ENCODE data around the gene SOX4.

Gene SOX4

DNA sequence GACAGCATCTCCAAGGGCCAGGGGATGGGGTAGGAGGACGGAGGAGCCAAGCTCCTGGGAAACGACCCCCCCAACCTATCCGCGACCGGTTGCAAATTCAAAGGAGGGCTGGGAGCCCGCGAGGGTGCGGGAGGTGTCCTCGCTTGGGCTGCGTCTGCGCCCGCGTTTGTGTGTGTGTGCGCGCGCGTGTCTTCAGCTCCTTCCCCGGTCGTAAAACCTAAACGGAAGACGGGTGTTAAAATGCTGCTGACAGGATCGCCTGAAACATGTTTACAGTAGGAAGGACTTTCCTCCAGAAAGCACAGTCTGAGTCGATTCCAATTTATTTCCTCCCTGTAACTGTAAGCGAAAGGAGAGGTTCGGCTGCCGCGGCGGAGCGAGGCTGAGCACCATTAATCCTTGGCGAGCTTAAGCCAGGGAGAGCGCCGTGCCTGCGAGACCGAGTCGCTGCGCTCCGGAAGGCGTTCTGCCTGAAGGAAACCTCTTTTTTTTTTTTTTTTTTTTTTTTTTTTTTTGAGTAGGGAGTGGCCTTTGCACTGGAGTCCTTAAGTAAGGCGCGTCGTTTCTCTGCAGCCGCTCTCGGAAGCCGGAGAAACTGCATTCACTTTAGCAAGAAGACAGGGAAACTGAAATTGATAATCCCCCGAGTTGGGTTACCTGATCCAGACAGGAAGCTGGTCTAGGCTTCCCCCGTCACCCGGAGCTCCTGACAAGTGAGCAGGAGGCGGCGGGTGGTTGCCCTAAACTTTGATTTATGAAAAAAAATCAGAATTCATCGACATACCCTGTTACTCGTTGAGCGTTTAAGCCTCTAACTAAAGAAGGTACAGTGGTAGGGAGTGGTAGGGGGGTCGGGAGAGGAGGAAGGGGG lies 4.8 kb upstream of the SOX4 start (continued):
- TF ChIP-seq, protein P1, sequence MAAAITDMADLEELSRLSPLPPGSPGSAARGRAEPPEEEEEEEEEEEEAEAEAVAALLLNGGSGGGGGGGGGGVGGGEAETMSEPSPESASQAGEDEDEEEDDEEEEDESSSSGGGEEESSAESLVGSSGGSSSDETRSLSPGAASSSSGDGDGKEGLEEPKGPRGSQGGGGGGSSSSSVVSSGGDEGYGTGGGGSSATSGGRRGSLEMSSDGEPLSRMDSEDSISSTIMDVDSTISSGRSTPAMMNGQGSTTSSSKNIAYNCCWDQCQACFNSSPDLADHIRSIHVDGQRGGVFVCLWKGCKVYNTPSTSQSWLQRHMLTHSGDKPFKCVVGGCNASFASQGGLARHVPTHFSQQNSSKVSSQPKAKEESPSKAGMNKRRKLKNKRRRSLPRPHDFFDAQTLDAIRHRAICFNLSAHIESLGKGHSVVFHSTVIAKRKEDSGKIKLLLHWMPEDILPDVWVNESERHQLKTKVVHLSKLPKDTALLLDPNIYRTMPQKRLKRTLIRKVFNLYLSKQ (tag by site-specific recombination; IDR thresholded peaks at IDR 0.05; ENCODE audit: borderline replicate concordance): no peak
- TF ChIP-seq ZNF843 (tag by site-specific recombination; IDR thresholded peaks at IDR 0.05): peak; percentile 54
- peak; percentile 80 for TF ChIP-seq ZSCAN4 (tag by site-specific recombination; IDR thresholded peaks at IDR 0.05)
- peak; percentile 88 for TF ChIP-seq ZNF335 (tag by site-specific recombination; conservative IDR thresholded peaks at IDR 0.05)
- TF ChIP-seq ZNF560 (tag by site-specific recombination; IDR thresholded peaks at IDR 0.05; ENCODE audit: borderline replicate concordance): no peak
- peak; percentile 28; the same call in 1 of the 2 replicates for TF ChIP-seq ZNF513 (tag by site-specific recombination; IDR thresholded peaks at IDR 0.05)
- no peak for TF ChIP-seq ZBTB20 (tag by site-specific recombination; IDR thresholded peaks at IDR 0.05)
- no peak for TF ChIP-seq ZSCAN30 (tag by site-specific recombination; IDR thresholded peaks at IDR 0.05)
- no peak for TF ChIP-seq ZNF184 (tag by site-specific recombination; IDR thresholded peaks at IDR 0.05)
- TF ChIP-seq HOXC10 (CRISPR knock-in tag; IDR thresholded peaks at IDR 0.05): 0 out of 2 replicates have a peak, but pooled peaks have one; percentile 9
- no peak for TF ChIP-seq ZNF777 (tag by site-specific recombination; IDR thresholded peaks at IDR 0.05; ENCODE audit: borderline replicate concordance)
- TF ChIP-seq ZSCAN23 (tag by site-specific recombination; IDR thresholded peaks at IDR 0.05): no peak
- no peak for TF ChIP-seq ZNF518A (tag by site-specific recombination; conservative IDR thresholded peaks at IDR 0.05; ENCODE audit: low read depth)
- TF ChIP-seq SP3 (tag by site-specific recombination; IDR thresholded peaks at IDR 0.05): no peak
- peak; percentile 13; the same call in 1 of the 2 replicates for TF ChIP-seq ZEB2 (tag by site-specific recombination; IDR thresholded peaks at IDR 0.05)
- no peak for TF ChIP-seq GFI1B (tag by site-specific recombination; IDR thresholded peaks at IDR 0.05)
- TF ChIP-seq ZFP41 (tag by site-specific recombination; IDR thresholded peaks at IDR 0.05; ENCODE audit: borderline replicate concordance): no peak
- peak; percentile 99 for TF ChIP-seq ZNF362 (tag by site-specific recombination; IDR thresholded peaks at IDR 0.05)
- no peak for TF ChIP-seq ZNF114 (tag by site-specific recombination; IDR thresholded peaks at IDR 0.05)
- TF ChIP-seq ZNF341 (tag by site-specific recombination; IDR thresholded peaks at IDR 0.05; ENCODE audit: low read depth): peak; percentile 77
- peak; percentile 71 for TF ChIP-seq PATZ1 (tag by site-specific recombination; IDR thresholded peaks at IDR 0.05)
- TF ChIP-seq, protein P2, sequence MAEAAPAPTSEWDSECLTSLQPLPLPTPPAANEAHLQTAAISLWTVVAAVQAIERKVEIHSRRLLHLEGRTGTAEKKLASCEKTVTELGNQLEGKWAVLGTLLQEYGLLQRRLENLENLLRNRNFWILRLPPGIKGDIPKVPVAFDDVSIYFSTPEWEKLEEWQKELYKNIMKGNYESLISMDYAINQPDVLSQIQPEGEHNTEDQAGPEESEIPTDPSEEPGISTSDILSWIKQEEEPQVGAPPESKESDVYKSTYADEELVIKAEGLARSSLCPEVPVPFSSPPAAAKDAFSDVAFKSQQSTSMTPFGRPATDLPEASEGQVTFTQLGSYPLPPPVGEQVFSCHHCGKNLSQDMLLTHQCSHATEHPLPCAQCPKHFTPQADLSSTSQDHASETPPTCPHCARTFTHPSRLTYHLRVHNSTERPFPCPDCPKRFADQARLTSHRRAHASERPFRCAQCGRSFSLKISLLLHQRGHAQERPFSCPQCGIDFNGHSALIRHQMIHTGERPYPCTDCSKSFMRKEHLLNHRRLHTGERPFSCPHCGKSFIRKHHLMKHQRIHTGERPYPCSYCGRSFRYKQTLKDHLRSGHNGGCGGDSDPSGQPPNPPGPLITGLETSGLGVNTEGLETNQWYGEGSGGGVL (tag by site-specific recombination; IDR thresholded peaks at IDR 0.05): 0 out of 2 replicates have a peak, but pooled peaks have one; percentile 43
- no peak for TF ChIP-seq ZNF19 (tag by site-specific recombination; IDR thresholded peaks at IDR 0.05; ENCODE audit: low read depth)
- no peak for TF ChIP-seq ZNF16 (tag by site-specific recombination; IDR thresholded peaks at IDR 0.05; ENCODE audit: low read depth)
